OCI-LY1 (cell line): ENCODE results near the gene NFIA.

Experiments used
- H2AFZ ChIP-seq: fragments of 200-600 bp; sonication (generic), shearing (Covaris generic); 2 replicates; pipeline ENCODE4 v1.6.0; 2014; ENCODE audit warnings: antibody characterized with exemption, mild to moderate bottlenecking, low read length
- H3F3A ChIP-seq: fragments of 200-600 bp; sonication (generic), shearing (Covaris generic); 2 replicates; pipeline ENCODE4 v1.6.0; 2014; ENCODE audit warnings: mild to moderate bottlenecking, antibody characterized with exemption, low read length, moderate library complexity; ENCODE audit not compliant: insufficient read depth
- H3K27ac ChIP-seq: fragments of 200-600 bp; sonication (generic); 2 replicates; pipeline ENCODE4 v1.5.1; 2014; ENCODE audit warnings: low read length, mixed run types, mild to moderate bottlenecking, low read depth; ENCODE audit not compliant: poor library complexity, severe bottlenecking
- H3K27me3 ChIP-seq: fragments of 200-600 bp; sonication (generic); 2 replicates; pipeline ENCODE4 v1.6.0; 2014; ENCODE audit warnings: antibody characterized with exemption, mild to moderate bottlenecking, low read length, moderate library complexity; ENCODE audit not compliant: insufficient read depth
- H3K36me3 ChIP-seq: fragments of 200-600 bp; sonication (generic); 2 replicates; pipeline ENCODE4 v1.6.1; 2014; ENCODE audit warnings: mild to moderate bottlenecking, antibody characterized with exemption, low read length, moderate library complexity, mixed read lengths; ENCODE audit not compliant: insufficient read depth
- H3K4me1 ChIP-seq: fragments of 200-600 bp; sonication (generic); 2 replicates; pipeline ENCODE4 v1.5.1; 2014; ENCODE audit warnings: mild to moderate bottlenecking, low read length, moderate library complexity; ENCODE audit not compliant: insufficient read depth, severe bottlenecking
- H3K4me2 ChIP-seq: fragments of 200-600 bp; sonication (generic), shearing (Covaris generic); 2 replicates; pipeline ENCODE4 v1.6.1; 2014; ENCODE audit warnings: low read length
- H3K4me3 ChIP-seq: fragments of 200-600 bp; sonication (generic); 2 replicates; pipeline ENCODE4 v1.5.1; 2014; ENCODE audit warnings: low read length, low read depth, mild to moderate bottlenecking, mixed read lengths; ENCODE audit not compliant: poor library complexity, severe bottlenecking
- H3K79me2 ChIP-seq: fragments of 200-600 bp; shearing (Covaris generic); 2 replicates; pipeline ENCODE4 v1.6.1; 2016; ENCODE audit warnings: mixed run types, low read length, mixed read lengths; ENCODE audit not compliant: insufficient read depth
- H3K9ac ChIP-seq: fragments of 200-600 bp; sonication (generic), shearing (Covaris generic); 2 replicates; pipeline ENCODE4 v1.6.1; 2014; ENCODE audit warnings: mild to moderate bottlenecking, low read length, mixed read lengths
- H3K9me2 ChIP-seq: fragments of 200-600 bp; sonication (generic), shearing (Covaris generic); 2 replicates; pipeline ENCODE4 v1.6.1; 2014; ENCODE audit warnings: low read depth, mild to moderate bottlenecking, low read length, mixed read lengths
- H3K9me3 ChIP-seq: fragments of 200-600 bp; shearing (Covaris generic); 2 replicates; pipeline ENCODE4 v1.6.1; 2014; ENCODE audit warnings: low read length, mixed read lengths
- H4K20me1 ChIP-seq: fragments of 200-600 bp; sonication (generic), shearing (Covaris generic); 2 replicates; pipeline ENCODE4 v1.6.0; 2016; ENCODE audit warnings: mild to moderate bottlenecking, low read length; ENCODE audit not compliant: insufficient read depth
- EZH2 ChIP-seq: fragments of 200-600 bp; sonication (generic), shearing (Covaris generic); IDR thresholded peaks from 2 replicates; pipeline ENCODE4 v1.8.0; 2017; ENCODE audit warnings: borderline replicate concordance, mixed run types, mild to moderate bottlenecking, antibody characterized with exemption, low read length, moderate library complexity, mixed read lengths
- TF ChIP-seq, protein P1 (sequence below): fragments of 200-600 bp; sonication (generic), shearing (Covaris generic); IDR thresholded peaks from 2 replicates; pipeline ENCODE4 v1.5.1; 2017; ENCODE audit warnings: mild to moderate bottlenecking, antibody characterized with exemption, low read length, moderate library complexity, mixed read lengths

The NFIA gene

DNA sequence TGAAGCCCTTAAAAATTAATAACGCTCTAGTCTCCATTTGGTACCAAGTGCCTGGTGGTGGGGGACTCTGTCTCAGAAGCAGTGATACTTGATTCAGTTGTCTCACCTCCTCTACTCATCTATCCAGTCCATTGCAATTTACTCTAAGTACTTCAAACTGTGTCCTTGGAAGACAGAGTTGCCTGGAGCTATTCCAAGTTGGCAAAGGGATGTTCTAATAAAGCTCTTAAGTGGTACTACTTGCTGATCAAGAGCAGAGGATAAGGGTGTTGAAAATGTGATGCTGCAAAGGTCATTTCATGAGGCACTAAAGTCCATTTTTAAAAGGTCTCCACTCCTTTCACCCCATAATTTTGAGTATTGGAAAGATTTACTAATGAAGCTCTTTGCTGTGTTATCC, 142.2 kb downstream of the NFIA start:
- no peaks in the 10 kb centered on the region for H3F3A ChIP-seq
- H3K27ac ChIP-seq = no peak overlapping the region
- H3K4me2 ChIP-seq = no peak overlapping the region
- TF ChIP-seq, protein P1, sequence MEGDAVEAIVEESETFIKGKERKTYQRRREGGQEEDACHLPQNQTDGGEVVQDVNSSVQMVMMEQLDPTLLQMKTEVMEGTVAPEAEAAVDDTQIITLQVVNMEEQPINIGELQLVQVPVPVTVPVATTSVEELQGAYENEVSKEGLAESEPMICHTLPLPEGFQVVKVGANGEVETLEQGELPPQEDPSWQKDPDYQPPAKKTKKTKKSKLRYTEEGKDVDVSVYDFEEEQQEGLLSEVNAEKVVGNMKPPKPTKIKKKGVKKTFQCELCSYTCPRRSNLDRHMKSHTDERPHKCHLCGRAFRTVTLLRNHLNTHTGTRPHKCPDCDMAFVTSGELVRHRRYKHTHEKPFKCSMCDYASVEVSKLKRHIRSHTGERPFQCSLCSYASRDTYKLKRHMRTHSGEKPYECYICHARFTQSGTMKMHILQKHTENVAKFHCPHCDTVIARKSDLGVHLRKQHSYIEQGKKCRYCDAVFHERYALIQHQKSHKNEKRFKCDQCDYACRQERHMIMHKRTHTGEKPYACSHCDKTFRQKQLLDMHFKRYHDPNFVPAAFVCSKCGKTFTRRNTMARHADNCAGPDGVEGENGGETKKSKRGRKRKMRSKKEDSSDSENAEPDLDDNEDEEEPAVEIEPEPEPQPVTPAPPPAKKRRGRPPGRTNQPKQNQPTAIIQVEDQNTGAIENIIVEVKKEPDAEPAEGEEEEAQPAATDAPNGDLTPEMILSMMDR = no peak
- no peak for TF ChIP-seq EZH2
- H3K9me3 ChIP-seq = no peaks in the 10 kb centered on the region
- no peak overlapping the region for H2AFZ ChIP-seq
- no peaks in the 10 kb centered on the region for H4K20me1 ChIP-seq
- H3K36me3 ChIP-seq = no peaks in the 10 kb centered on the region
- H3K27me3 ChIP-seq = no peaks in the 10 kb centered on the region
- H3K4me1 ChIP-seq = peaks cover 44% of the 10 kb centered on the region
- H3K4me3 ChIP-seq = no peak overlapping the region
- H3K79me2 ChIP-seq = no peaks in the 10 kb centered on the region; the same call in 1 of the 2 replicates
- H3K9ac ChIP-seq = no peak overlapping the region
- H3K9me2 ChIP-seq = no peaks in the 10 kb centered on the region

DNA sequence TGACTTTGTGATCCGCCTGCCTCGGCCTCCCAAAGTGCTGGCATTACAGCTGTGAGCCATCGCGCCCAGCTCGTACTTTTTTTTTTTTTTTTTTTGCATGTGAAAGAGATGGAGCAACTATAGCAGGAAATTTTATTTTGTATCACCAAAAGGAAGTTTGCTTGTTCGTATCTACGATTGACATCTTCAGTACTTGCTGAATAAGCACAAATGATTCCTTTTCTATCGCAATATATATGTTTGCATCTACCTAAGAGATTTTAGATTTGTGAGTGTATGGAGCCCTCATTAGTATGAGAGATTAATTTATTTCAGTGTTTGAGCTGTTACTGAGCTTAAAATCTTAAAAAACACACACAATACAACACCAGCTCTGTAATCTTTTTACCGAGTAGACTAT, 143.1 kb downstream of the NFIA start:
- H4K20me1 ChIP-seq = no peaks in the 10 kb centered on the region
- no peaks in the 10 kb centered on the region; the same call in 1 of the 2 replicates for H3K79me2 ChIP-seq
- H3K4me3 ChIP-seq = no peak overlapping the region

DNA sequence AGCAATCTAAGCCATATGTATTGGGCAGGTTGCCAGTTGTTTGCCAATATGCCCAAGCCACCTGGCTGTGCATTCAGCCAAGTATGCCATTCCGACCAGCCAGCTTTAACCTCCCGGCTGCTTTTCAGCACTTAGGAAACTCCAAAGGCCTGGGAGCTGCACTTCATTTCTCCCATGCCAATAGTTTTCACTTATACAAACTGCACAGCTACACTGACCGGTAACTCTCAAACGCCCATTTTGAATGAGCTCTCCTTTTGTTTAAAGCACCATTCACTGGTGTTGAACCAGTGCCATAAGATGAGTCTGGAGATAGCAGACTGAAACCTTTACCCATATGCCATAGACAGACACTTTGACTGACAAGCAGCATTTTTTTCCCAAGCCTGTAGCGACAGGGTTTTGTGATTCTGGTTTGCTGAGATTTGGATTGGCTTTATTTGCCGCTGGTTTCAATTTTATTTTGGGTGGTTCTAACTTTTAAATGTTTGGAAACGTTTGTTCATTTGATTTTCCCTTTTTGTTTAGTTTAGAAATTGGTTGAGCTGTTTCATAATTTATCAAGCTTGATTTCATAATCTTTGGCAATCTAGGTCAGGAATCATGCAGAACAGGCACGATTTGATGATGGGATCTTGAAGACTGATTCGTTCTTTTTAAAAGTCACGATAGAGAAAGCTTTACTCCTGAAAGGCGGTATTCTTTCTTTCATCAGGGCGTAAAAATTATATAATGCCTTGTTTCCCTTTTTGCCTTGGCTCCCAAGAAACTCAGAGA, 144.6 kb downstream of the NFIA start:
- no peak overlapping the region for H2AFZ ChIP-seq
- H4K20me1 ChIP-seq = no peaks in the 10 kb centered on the region
- no peaks in the 10 kb centered on the region for H3K9me2 ChIP-seq
- peak overlapping the region; percentile 1 for H3K27ac ChIP-seq
- H3F3A ChIP-seq = no peaks in the 10 kb centered on the region
- no peak overlapping the region for H3K4me2 ChIP-seq
- TF ChIP-seq EZH2 = no peak
- TF ChIP-seq, protein P1 = no peak
- H3K36me3 ChIP-seq = no peaks in the 10 kb centered on the region
- H3K4me1 ChIP-seq = peaks cover 45% of the 10 kb centered on the region
- H3K27me3 ChIP-seq = no peaks in the 10 kb centered on the region
- no peaks in the 10 kb centered on the region for H3K9me3 ChIP-seq
- no peak overlapping the region for H3K4me3 ChIP-seq
- no peak overlapping the region for H3K9ac ChIP-seq
- no peaks in the 10 kb centered on the region; the same call in 1 of the 2 replicates for H3K79me2 ChIP-seq

More for the DNA sequence above, 143.1 kb downstream of the NFIA start:
- Histone ChIP-seq H3K9me2 (no peaks in the 10 kb centered on the region), H3K4me1 (peaks cover 44% of the 10 kb centered on the region), H3K9ac (no peak overlapping the region), H3F3A (no peaks in the 10 kb centered on the region), H3K27ac (no peak overlapping the region), H3K4me2 (no peak overlapping the region), H2AFZ (no peak overlapping the region), H3K9me3 (no peaks in the 10 kb centered on the region), H3K27me3 (no peaks in the 10 kb centered on the region), H3K36me3 (no peaks in the 10 kb centered on the region)
- TF ChIP-seq, protein P1 = no peak
- no peak for TF ChIP-seq EZH2
